ENCODE measurements around the gene FBN1.

The FBN1 gene

GRCh38 chr15:48634096-48634495, 11.4 kb downstream of the FBN1 start:
- H3K9me3 ChIP-seq (ENCODE audit: control insufficient read depth, low read depth, low read length): no peaks in the 10 kb centered on the region
- H3K4me1 ChIP-seq (ENCODE audit: control insufficient read depth, low read depth, low read length): peaks cover 4% of the 10 kb centered on the region
- no peaks in the 10 kb centered on the region for H3K36me3 ChIP-seq (ENCODE audit: control insufficient read depth, low read depth, low read length)
- H3K4me3 ChIP-seq (ENCODE audit: low read length): no peak overlapping the region
- H3K27me3 ChIP-seq (ENCODE audit: control insufficient read depth, insufficient read depth, low read length): no peaks in the 10 kb centered on the region
- no peak overlapping the region for H3K27ac ChIP-seq (ENCODE audit: low read length)
- H3K9ac ChIP-seq (ENCODE audit: low read length): no peak overlapping the region

DNA sequence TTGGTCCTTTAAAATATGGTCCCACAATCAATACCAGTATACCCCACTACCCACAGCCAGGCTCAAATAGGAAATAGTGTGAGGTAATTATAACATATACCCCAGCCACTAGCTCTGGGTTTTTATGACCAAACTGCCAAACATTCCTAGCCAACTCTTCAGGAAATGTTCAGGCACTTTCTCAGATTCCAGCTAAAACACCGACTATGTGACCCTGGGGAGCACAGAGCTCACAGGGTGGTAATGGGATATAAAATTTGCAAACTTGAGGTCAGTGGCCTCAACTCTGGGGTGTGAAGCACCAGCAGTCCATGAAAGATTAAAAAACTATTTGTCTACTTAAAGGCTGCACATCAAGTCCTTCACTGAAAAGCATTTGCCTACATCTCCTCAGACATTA, 12.9 kb downstream of the FBN1 start:
- no peaks in the 10 kb centered on the region for H3K36me3 ChIP-seq (ENCODE audit: control insufficient read depth, low read depth, low read length)
- no peak overlapping the region for H3K9ac ChIP-seq (ENCODE audit: low read length)

GRCh38 chr15:48631176-48631770, 14.2 kb downstream of the FBN1 start:
- no peak overlapping the region for H3K27ac ChIP-seq (ENCODE audit: low read length)
- no peak overlapping the region for H3K4me3 ChIP-seq (ENCODE audit: low read length)
- no peaks in the 10 kb centered on the region for H3K36me3 ChIP-seq (ENCODE audit: control insufficient read depth, low read depth, low read length)
- H3K9ac ChIP-seq (ENCODE audit: low read length): no peak overlapping the region
- peaks cover 4% of the 10 kb centered on the region for H3K4me1 ChIP-seq (ENCODE audit: control insufficient read depth, low read depth, low read length)
- no peaks in the 10 kb centered on the region for H3K9me3 ChIP-seq (ENCODE audit: control insufficient read depth, low read depth, low read length)
- H3K27me3 ChIP-seq (ENCODE audit: control insufficient read depth, insufficient read depth, low read length): no peaks in the 10 kb centered on the region

More for the DNA sequence above, 12.9 kb downstream of the FBN1 start:
- Histone ChIP-seq H3K9me3 (ENCODE audit: control insufficient read depth, low read depth, low read length) (no peaks in the 10 kb centered on the region), H3K4me3 (ENCODE audit: low read length) (no peak overlapping the region), H3K4me1 (ENCODE audit: control insufficient read depth, low read depth, low read length) (peaks cover 4% of the 10 kb centered on the region), H3K27ac (ENCODE audit: low read length) (no peak overlapping the region), H3K27me3 (ENCODE audit: control insufficient read depth, insufficient read depth, low read length) (no peaks in the 10 kb centered on the region)

- Histone ChIP-seq H3K9ac (ENCODE audit: low read length) (no peak overlapping the region), H3K4me1 (ENCODE audit: control insufficient read depth, low read depth, low read length) (peaks cover 6% of the 10 kb centered on the region), H3K9me3 (ENCODE audit: control insufficient read depth, low read depth, low read length) (no peaks in the 10 kb centered on the region), H3K36me3 (ENCODE audit: control insufficient read depth, low read depth, low read length) (no peaks in the 10 kb centered on the region), H3K27ac (ENCODE audit: low read length) (no peak overlapping the region), H3K27me3 (ENCODE audit: control insufficient read depth, insufficient read depth, low read length) (no peaks in the 10 kb centered on the region), H3K4me3 (ENCODE audit: low read length) (no peak overlapping the region)
These were observed 15.3 kb downstream of the FBN1 start for GRCh38 chr15:48630245-48630644.

DNA sequence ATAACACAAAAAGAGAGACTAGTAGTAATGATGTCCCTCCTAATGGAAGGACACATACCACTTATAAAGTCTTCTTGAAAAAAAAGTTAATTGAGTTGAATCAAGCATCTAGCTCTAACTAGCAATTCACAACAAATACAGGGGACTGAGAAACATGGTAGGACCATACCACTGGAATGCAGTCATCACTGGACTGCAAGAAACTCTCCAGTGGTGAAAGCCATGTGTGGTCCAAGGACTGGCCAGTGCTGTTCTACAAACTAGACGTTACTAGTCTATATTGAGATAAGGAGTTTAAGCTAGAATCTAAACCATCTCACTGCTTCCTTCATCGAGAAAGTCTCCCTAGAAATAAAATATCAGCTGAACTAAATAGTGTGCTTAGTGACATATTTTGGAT, 16.7 kb downstream of the FBN1 start:
- no peaks in the 10 kb centered on the region for H3K36me3 ChIP-seq (ENCODE audit: control insufficient read depth, low read depth, low read length)
- no peak overlapping the region for H3K27ac ChIP-seq (ENCODE audit: low read length)
- H3K4me3 ChIP-seq (ENCODE audit: low read length): no peak overlapping the region
- H3K9me3 ChIP-seq (ENCODE audit: control insufficient read depth, low read depth, low read length): no peaks in the 10 kb centered on the region
- H3K27me3 ChIP-seq (ENCODE audit: control insufficient read depth, insufficient read depth, low read length): no peaks in the 10 kb centered on the region
- no peak overlapping the region for H3K9ac ChIP-seq (ENCODE audit: low read length)
- peaks cover 11% of the 10 kb centered on the region for H3K4me1 ChIP-seq (ENCODE audit: control insufficient read depth, low read depth, low read length)

GRCh38 chr15:48627260-48627940, 18.1 kb downstream of the FBN1 start:
- Histone ChIP-seq H3K27ac (ENCODE audit: low read length) (no peak overlapping the region), H3K9me3 (ENCODE audit: control insufficient read depth, low read depth, low read length) (no peaks in the 10 kb centered on the region), H3K36me3 (ENCODE audit: control insufficient read depth, low read depth, low read length) (no peaks in the 10 kb centered on the region), H3K9ac (ENCODE audit: low read length) (no peak overlapping the region), H3K4me3 (ENCODE audit: low read length) (no peak overlapping the region), H3K27me3 (ENCODE audit: control insufficient read depth, insufficient read depth, low read length) (no peaks in the 10 kb centered on the region), H3K4me1 (ENCODE audit: control insufficient read depth, low read depth, low read length) (peaks cover 11% of the 10 kb centered on the region)

GRCh38 chr15:48625126-48625525, 20.4 kb downstream of the FBN1 start:
- no peaks in the 10 kb centered on the region for H3K27me3 ChIP-seq (ENCODE audit: control insufficient read depth, insufficient read depth, low read length)
- H3K36me3 ChIP-seq (ENCODE audit: control insufficient read depth, low read depth, low read length): no peaks in the 10 kb centered on the region
- no peak overlapping the region for H3K9ac ChIP-seq (ENCODE audit: low read length)
- no peak overlapping the region for H3K4me3 ChIP-seq (ENCODE audit: low read length)
- H3K4me1 ChIP-seq (ENCODE audit: control insufficient read depth, low read depth, low read length): peaks cover 7% of the 10 kb centered on the region
- H3K27ac ChIP-seq (ENCODE audit: low read length): no peak overlapping the region
- no peaks in the 10 kb centered on the region for H3K9me3 ChIP-seq (ENCODE audit: control insufficient read depth, low read depth, low read length)

DNA sequence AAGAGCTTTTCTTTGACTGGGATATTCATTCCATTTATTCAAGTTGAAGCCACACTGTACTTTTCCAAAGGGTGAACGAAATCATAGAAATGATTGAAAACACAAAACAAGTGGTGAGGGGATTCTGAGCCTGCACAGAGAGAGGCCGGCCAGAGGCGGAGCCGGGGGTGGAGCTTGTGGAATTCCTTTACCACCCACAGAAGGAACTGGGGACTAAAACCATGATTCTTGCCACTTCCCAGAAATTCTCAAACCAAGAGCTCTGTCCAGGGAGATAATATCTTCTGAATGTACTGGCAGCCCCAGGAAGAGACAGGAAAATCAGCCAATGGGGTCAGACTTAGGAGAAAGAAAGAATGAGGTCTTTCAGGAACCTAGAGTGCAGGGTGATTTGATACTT, 20.8 kb downstream of the FBN1 start:
- H3K36me3 ChIP-seq (ENCODE audit: control insufficient read depth, low read depth, low read length): no peaks in the 10 kb centered on the region
- H3K9me3 ChIP-seq (ENCODE audit: control insufficient read depth, low read depth, low read length): no peaks in the 10 kb centered on the region
- H3K4me1 ChIP-seq (ENCODE audit: control insufficient read depth, low read depth, low read length): peaks cover 6% of the 10 kb centered on the region
- no peak overlapping the region for H3K9ac ChIP-seq (ENCODE audit: low read length)
- no peak overlapping the region for H3K4me3 ChIP-seq (ENCODE audit: low read length)
- no peaks in the 10 kb centered on the region for H3K27me3 ChIP-seq (ENCODE audit: control insufficient read depth, insufficient read depth, low read length)
- H3K27ac ChIP-seq (ENCODE audit: low read length): no peak overlapping the region

GRCh38 chr15:48623456-48623855, 22.1 kb downstream of the FBN1 start:
- H3K27me3 ChIP-seq (ENCODE audit: control insufficient read depth, insufficient read depth, low read length): no peaks in the 10 kb centered on the region
- peaks cover 6% of the 10 kb centered on the region for H3K4me1 ChIP-seq (ENCODE audit: control insufficient read depth, low read depth, low read length)
- H3K9ac ChIP-seq (ENCODE audit: low read length): no peak overlapping the region
- H3K4me3 ChIP-seq (ENCODE audit: low read length): no peak overlapping the region
- no peaks in the 10 kb centered on the region for H3K36me3 ChIP-seq (ENCODE audit: control insufficient read depth, low read depth, low read length)
- no peak overlapping the region for H3K27ac ChIP-seq (ENCODE audit: low read length)
- H3K9me3 ChIP-seq (ENCODE audit: control insufficient read depth, low read depth, low read length): no peaks in the 10 kb centered on the region

- Histone ChIP-seq H3K4me3 (ENCODE audit: low read length) (no peak overlapping the region), H3K27ac (ENCODE audit: low read length) (no peak overlapping the region), H3K4me1 (ENCODE audit: control insufficient read depth, low read depth, low read length) (peaks cover 6% of the 10 kb centered on the region), H3K9ac (ENCODE audit: low read length) (no peak overlapping the region), H3K27me3 (ENCODE audit: control insufficient read depth, insufficient read depth, low read length) (no peaks in the 10 kb centered on the region), H3K9me3 (ENCODE audit: control insufficient read depth, low read depth, low read length) (no peaks in the 10 kb centered on the region), H3K36me3 (ENCODE audit: control insufficient read depth, low read depth, low read length) (no peaks in the 10 kb centered on the region)
These were observed 23.3 kb downstream of the FBN1 start for GRCh38 chr15:48622237-48622636.

- H3K27ac ChIP-seq (ENCODE audit: low read length): no peak overlapping the region
- H3K27me3 ChIP-seq (ENCODE audit: control insufficient read depth, insufficient read depth, low read length): no peaks in the 10 kb centered on the region
These were observed 26.1 kb downstream of the FBN1 start for GRCh38 chr15:48619446-48619845.

DNA sequence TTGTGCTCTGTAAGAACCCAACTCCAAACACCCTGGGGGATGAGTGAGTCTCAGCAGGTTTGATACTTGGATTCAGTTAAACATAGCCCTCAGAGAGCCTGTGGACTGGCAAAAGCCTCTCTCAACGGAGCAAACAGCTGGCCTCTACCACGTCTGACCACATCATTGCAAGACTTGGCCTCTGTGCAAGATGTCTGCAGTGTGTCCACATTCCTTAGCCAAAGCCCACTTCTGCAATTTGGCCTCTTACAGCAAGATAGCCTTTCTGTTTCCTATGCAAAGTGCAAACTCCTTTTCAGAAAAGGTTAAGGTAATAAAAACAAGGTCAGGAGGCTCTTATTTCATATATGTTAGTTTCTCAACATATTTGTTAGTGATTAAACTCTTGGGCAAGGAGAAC, 27.9 kb downstream of the FBN1 start:
- peaks cover 3% of the 10 kb centered on the region for H3K4me1 ChIP-seq (ENCODE audit: control insufficient read depth, low read depth, low read length)
- no peak overlapping the region for H3K27ac ChIP-seq (ENCODE audit: low read length)
- H3K4me3 ChIP-seq (ENCODE audit: low read length): no peak overlapping the region
- H3K27me3 ChIP-seq (ENCODE audit: control insufficient read depth, insufficient read depth, low read length): no peaks in the 10 kb centered on the region
- no peak overlapping the region for H3K9ac ChIP-seq (ENCODE audit: low read length)
- no peaks in the 10 kb centered on the region for H3K36me3 ChIP-seq (ENCODE audit: control insufficient read depth, low read depth, low read length)
- H3K9me3 ChIP-seq (ENCODE audit: control insufficient read depth, low read depth, low read length): no peaks in the 10 kb centered on the region

More at GRCh38 chr15:48619446-48619845, 26.1 kb downstream of the FBN1 start:
- Histone ChIP-seq H3K4me1 (ENCODE audit: control insufficient read depth, low read depth, low read length) (no peaks in the 10 kb centered on the region), H3K9ac (ENCODE audit: low read length) (no peak overlapping the region), H3K9me3 (ENCODE audit: control insufficient read depth, low read depth, low read length) (no peaks in the 10 kb centered on the region), H3K4me3 (ENCODE audit: low read length) (no peak overlapping the region), H3K36me3 (ENCODE audit: control insufficient read depth, low read depth, low read length) (no peaks in the 10 kb centered on the region)
